Measurements from ENCODE around the gene BRAP. TPM values are rescaled to one million over a fixed set of nuclear protein-coding genes. Genes with fewer than 3 reads are reported as not detected.
"Not testable (repeated sequence)": the region's sequence is repeated elsewhere in the genome, so short reads cannot be mapped to it uniquely, and the experiment has no call there.

Gene BRAP
- total RNA-seq, 2 donors from 2014 or later = 18.1 to 24.3 TPM

DNA sequence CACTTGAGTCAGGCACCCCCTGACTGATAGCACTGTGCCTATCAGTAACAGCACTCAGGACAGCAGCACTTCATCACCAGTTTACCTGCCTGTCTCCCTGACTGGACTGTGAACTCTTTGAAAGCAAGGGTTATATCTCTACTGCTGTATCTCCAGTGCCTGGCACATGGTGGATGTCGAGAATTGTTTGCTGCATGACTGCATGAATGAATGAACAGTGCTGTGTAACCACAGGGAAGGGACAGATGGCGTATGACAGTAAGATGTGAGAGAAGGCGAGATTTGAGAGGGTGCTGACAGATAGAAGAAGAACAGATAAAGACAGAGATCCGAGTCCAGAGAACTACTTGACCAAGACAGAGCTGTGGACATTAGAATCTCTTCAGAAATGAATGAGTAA is 29.7 kb downstream of the BRAP start:
- Mint-ChIP-seq H3K4me3 (no peak overlapping the region), H3K27me3 (no peaks in the 10 kb centered on the region), H3K36me3 (ENCODE audit: low read depth) (peaks cover 11% of the 10 kb centered on the region), H3K27ac (peak overlapping the region; percentile 92), H3K4me1 (peaks cover 5% of the 10 kb centered on the region)
- ATAC-seq (no peak), DNase-seq (no peak)
- H3K9me3 ChIP-seq (ENCODE audit: control insufficient read depth, low read length, poor library complexity, severe bottlenecking) = no peaks in the 10 kb centered on the region

DNA sequence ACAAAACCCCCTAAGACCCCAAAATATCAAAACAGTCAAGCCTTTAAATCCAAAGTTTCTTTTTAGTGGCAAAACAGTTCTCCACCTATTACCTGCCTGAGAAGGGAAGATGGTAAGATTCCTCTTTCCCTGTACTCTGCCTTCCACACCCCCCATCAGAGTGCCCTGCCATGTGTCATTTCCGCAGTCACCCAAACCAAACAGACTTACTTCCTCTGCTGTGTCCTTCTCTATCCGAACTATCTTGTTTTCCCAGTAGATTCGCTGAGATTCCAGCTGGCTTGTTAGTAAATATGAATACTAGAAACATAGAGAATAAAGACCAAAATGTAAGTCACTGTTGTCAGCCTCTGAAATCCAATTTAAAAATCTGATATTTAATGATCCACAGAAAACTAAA is 30.4 kb downstream of the BRAP start:
- peak overlapping the region; percentile 92 for H3K27ac Mint-ChIP-seq
- no peak for DNase-seq
- H3K36me3 Mint-ChIP-seq (ENCODE audit: low read depth) = peaks cover 11% of the 10 kb centered on the region
- H3K4me1 Mint-ChIP-seq = peaks cover 5% of the 10 kb centered on the region
- H3K4me3 Mint-ChIP-seq = no peak overlapping the region
- ATAC-seq = no peak
- H3K9me3 ChIP-seq (ENCODE audit: control insufficient read depth, low read length, poor library complexity, severe bottlenecking) = no peaks in the 10 kb centered on the region
- no peaks in the 10 kb centered on the region for H3K27me3 Mint-ChIP-seq

DNA sequence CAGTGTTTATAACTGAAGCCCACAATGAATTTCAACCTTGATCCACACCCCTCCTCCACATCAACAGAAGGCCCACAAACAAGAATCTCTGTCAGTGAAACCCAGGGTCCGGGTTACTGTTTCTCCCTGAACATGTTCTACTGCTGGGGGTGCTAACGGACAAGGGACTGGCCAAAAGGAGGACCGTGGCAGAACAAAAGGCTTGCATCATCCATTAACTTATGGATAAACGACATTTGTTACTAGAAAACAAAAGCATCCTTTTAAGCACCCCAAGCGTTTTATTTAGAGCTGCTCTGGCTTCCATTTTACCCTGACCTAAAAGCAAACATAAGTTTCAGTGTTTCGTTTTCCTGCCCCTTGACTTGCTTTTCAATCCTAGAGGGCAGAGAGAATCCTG is 32.2 kb downstream of the BRAP start:
- no peak for DNase-seq
- no peak overlapping the region for H3K27ac Mint-ChIP-seq
- no peaks in the 10 kb centered on the region for H3K9me3 ChIP-seq (ENCODE audit: control insufficient read depth, low read length, poor library complexity, severe bottlenecking)
- H3K27me3 Mint-ChIP-seq = no peaks in the 10 kb centered on the region
- no peak overlapping the region for H3K4me3 Mint-ChIP-seq
- peaks cover 7% of the 10 kb centered on the region for H3K36me3 Mint-ChIP-seq (ENCODE audit: low read depth)
- ATAC-seq = no peak
- peaks cover 5% of the 10 kb centered on the region for H3K4me1 Mint-ChIP-seq

DNA sequence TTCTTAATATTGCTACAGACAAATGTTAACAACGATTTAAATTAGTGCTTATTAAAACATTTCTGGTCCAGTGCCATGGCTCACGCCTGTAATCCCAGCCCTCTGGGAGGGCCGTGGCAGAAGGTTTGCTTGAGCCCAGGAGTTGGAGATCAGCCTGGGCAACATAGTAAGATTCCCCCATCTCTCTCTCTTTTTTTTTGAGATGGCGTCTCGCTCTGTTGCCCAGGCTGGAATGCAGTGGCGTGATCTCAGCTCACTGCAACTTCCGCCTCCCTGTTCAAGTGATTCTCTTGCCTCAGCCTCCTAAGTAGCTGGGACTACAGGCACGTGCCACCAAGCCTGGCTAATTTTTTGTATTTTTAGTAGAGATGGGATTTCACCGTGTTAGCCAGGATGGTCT is 33.2 kb downstream of the BRAP start:
- H3K9me3 ChIP-seq (ENCODE audit: control insufficient read depth, low read length, poor library complexity, severe bottlenecking); H3K27me3 Mint-ChIP-seq; H3K4me1 Mint-ChIP-seq: not testable (repeated sequence)

DNA sequence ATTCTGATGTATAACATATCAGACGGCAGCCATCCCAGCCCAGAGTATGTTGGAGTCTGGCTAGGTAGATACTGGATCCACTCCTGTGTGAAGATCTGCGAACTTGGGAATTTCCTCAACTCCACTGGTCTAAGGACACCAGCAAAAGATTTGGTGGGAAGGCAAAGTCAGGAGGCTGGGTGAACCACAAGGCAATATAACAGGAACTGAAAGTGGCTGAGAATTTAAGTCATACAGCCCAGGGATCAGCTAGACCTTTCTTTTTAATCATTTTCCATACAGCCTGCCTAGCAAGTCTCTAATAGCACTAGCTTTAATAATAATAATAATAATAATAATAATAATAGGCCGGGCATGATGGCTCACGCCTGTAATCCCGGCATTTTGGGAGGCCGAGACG is 34.8 kb downstream of the BRAP start:
- Mint-ChIP-seq H3K27ac (no peak overlapping the region), H3K27me3 (no peaks in the 10 kb centered on the region), H3K36me3 (ENCODE audit: low read depth) (peaks cover 4% of the 10 kb centered on the region), H3K4me1 (no peaks in the 10 kb centered on the region), H3K4me3 (no peak overlapping the region)
- H3K9me3 ChIP-seq (ENCODE audit: control insufficient read depth, low read length, poor library complexity, severe bottlenecking) = no peaks in the 10 kb centered on the region
- DNase-seq (no peak), ATAC-seq (no peak)

More for the DNA sequence above, 33.2 kb downstream of the BRAP start:
- H3K36me3 Mint-ChIP-seq (ENCODE audit: low read depth); DNase-seq; H3K4me3 Mint-ChIP-seq; H3K27ac Mint-ChIP-seq; ATAC-seq: not testable (repeated sequence)

DNA sequence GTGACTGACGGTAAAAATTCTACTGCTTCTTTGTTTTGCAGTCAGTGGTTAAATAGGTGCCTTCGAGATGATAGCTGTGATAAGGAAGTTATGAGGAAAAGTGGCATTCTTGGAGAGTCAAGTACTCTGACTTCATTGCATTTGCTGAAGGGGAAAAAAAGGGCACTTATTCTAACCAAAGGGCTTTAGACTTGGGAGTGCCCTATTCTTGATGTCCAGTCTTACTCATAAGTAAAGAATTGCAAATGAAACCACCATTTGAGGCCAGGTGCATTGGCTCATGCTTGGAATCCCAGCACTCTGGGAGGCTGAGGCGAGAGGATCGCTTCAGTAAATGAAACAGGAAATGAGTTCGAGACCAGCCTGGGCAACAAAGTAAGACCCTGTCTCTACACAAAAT is 40.3 kb downstream of the BRAP start:
- peaks cover 2% of the 10 kb centered on the region for H3K36me3 Mint-ChIP-seq (ENCODE audit: low read depth)
- H3K4me1 Mint-ChIP-seq = no peaks in the 10 kb centered on the region
- DNase-seq = no peak

DNA sequence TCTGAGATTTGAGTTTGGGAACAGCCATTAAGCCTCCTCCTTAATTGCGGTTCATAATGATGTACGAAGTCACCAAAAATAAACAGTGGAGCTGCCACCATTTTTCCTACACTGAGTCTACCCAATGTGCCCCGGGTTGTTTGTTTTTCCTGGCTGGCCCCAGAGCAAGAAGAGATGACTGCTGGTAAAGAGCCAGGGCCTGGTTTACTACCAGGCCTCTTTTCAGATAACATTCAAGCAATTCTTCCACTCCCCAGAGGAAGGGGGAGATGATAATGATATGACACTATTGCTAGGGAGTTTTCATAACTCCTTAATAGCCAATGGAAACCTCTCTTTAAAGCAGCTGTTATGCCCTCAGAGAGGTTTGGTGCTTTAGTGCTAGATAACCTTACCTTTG is 42.3 kb downstream of the BRAP start:
- H3K4me1 Mint-ChIP-seq = no peaks in the 10 kb centered on the region
- DNase-seq = no peak

More for the DNA sequence above, 40.3 kb downstream of the BRAP start:
- H3K27me3 Mint-ChIP-seq = no peaks in the 10 kb centered on the region
- H3K27ac Mint-ChIP-seq = no peak overlapping the region
- H3K4me3 Mint-ChIP-seq = no peak overlapping the region
- no peaks in the 10 kb centered on the region for H3K9me3 ChIP-seq (ENCODE audit: control insufficient read depth, low read length, poor library complexity, severe bottlenecking)
- ATAC-seq = no peak

DNA sequence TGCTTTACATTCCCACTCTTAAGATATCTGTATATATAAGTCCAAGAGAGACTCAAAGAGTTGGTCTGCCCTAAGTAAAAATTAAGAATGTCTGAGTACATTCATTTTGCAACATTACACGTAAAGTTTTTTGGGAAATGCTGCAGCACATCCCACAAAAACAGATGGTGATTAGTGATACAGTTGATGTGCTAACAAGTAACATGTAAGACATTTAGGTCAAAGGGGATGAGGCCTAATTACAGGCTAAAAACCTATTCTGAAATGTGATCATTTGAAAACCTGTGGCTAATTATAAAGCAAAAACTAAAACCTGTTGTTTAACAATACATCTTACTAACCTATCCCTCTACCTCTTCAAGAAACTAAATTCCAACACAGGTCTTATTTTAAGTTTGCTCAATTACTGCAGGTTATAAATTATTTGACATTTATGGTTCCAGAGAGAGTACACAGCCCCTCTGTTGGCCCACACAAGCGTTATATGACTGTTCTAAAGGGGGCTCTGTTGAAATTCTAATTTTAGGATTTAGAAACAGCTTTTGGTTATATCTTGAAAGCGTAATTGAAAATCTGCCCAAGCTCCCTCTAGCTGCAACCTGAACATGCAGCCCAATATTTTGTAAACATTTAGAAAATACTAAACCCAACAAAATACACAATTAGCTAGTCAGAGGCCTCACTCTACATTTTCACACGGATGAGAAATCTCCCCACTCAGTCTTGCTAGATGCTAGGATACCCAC is 42.9 kb downstream of the BRAP start:
- H3K4me1 Mint-ChIP-seq = no peaks in the 10 kb centered on the region
- no peak overlapping the region for H3K4me3 Mint-ChIP-seq
- H3K27me3 Mint-ChIP-seq = no peaks in the 10 kb centered on the region
- DNase-seq = no peak
- H3K9me3 ChIP-seq (ENCODE audit: control insufficient read depth, low read length, poor library complexity, severe bottlenecking) = no peaks in the 10 kb centered on the region
- peaks cover 2% of the 10 kb centered on the region for H3K36me3 Mint-ChIP-seq (ENCODE audit: low read depth)
- H3K27ac Mint-ChIP-seq = no peak overlapping the region
- ATAC-seq = no peak

More for the DNA sequence above, 42.3 kb downstream of the BRAP start:
- no peak for ATAC-seq
- H3K36me3 Mint-ChIP-seq (ENCODE audit: low read depth) = peaks cover 2% of the 10 kb centered on the region
- no peaks in the 10 kb centered on the region for H3K9me3 ChIP-seq (ENCODE audit: control insufficient read depth, low read length, poor library complexity, severe bottlenecking)
- H3K27ac Mint-ChIP-seq = no peak overlapping the region
- H3K4me3 Mint-ChIP-seq = no peak overlapping the region
- no peaks in the 10 kb centered on the region for H3K27me3 Mint-ChIP-seq

DNA sequence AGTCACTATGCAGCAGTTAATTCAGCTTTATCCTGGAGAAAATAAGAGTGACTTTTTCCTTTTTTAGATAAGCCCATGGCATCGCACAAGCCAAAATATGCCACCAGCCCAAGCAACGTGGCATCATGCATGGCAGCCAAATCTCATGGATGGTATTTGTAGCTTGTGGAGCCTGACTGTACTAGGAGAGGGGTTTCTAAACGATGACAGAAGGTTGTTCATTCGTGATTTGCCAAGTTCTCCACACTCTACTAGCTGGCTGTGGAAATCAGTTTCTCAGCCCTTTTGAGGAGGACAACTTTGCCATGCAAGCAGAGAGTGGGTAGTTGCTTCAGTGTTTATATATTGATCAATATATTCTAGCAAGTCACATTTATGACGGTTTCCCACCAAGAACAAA is 45.2 kb downstream of the BRAP start:
- ATAC-seq = no peak
- Mint-ChIP-seq H3K27ac (no peak overlapping the region), H3K36me3 (ENCODE audit: low read depth) (no peaks in the 10 kb centered on the region), H3K27me3 (no peaks in the 10 kb centered on the region), H3K4me3 (no peak overlapping the region), H3K4me1 (peaks cover 3% of the 10 kb centered on the region)
- DNase-seq = no peak
- H3K9me3 ChIP-seq (ENCODE audit: control insufficient read depth, low read length, poor library complexity, severe bottlenecking) = no peaks in the 10 kb centered on the region

DNA sequence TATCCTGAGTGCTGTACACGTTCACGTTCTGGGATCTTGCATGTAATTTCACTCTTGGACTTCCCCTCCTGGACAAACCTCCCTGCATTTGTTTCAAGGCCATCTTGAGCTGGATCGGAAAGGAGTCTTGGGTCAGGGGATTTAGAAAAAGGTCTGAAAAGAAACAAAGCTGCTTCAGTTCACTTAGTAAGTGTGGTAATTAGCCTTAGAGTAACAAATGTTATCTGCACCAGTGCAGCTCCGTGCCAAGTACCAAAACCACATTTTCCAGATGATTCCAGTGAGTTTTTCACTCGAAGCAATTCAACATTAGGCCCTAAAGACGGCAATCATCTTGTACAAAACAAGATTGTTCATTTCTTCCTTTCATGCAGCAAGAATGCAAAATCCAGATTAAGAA is 47.2 kb downstream of the BRAP start:
- no peak overlapping the region for H3K4me3 Mint-ChIP-seq
- ATAC-seq = no peak
- no peaks in the 10 kb centered on the region for H3K36me3 Mint-ChIP-seq (ENCODE audit: low read depth)
- H3K4me1 Mint-ChIP-seq = peaks cover 3% of the 10 kb centered on the region
- no peaks in the 10 kb centered on the region for H3K9me3 ChIP-seq (ENCODE audit: control insufficient read depth, low read length, poor library complexity, severe bottlenecking)
- no peaks in the 10 kb centered on the region for H3K27me3 Mint-ChIP-seq
- DNase-seq = no peak
- H3K27ac Mint-ChIP-seq = no peak overlapping the region

DNA sequence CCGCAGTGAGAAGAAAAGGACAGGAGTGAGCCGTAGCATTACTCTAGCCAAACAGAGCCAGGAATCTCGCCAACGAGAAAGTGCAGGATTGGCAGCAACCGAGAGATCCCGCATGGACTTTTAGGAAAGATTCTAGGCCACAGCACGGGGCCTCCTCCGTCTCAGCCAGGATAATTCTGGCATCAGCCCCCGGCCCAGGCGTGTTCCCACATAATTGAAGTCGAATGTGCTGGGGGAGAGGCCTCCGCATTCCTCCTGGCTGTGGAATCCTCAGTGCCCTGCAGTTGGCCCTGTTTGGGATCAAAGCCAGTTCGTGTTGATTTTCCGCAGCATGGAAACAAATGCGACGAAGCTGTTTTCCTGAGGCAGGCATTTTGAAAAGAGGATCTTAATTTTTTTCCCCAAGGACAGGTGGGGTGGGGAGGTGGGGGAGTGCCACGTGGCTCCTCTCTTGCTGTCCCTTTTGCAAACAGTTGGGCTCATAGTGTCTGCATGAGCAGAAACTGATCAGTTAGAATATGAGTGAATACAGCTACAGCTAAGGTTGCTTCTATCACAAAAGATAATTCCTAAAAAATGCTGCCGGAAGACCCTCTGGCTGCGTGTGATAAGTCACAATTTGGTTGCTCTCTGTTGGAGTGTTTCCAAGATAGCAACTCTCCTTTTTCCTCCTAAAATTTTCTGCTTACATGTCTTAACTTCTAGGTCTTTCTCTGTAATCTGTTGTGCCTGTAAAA is 49.4 kb downstream of the BRAP start:
- Mint-ChIP-seq H3K4me3 (no peak overlapping the region), H3K4me1 (peaks cover 3% of the 10 kb centered on the region), H3K27ac (no peak overlapping the region), H3K27me3 (no peaks in the 10 kb centered on the region), H3K36me3 (ENCODE audit: low read depth) (no peaks in the 10 kb centered on the region)
- DNase-seq (no peak), ATAC-seq (no peak)
- H3K9me3 ChIP-seq (ENCODE audit: control insufficient read depth, low read length, poor library complexity, severe bottlenecking) = no peaks in the 10 kb centered on the region

DNA sequence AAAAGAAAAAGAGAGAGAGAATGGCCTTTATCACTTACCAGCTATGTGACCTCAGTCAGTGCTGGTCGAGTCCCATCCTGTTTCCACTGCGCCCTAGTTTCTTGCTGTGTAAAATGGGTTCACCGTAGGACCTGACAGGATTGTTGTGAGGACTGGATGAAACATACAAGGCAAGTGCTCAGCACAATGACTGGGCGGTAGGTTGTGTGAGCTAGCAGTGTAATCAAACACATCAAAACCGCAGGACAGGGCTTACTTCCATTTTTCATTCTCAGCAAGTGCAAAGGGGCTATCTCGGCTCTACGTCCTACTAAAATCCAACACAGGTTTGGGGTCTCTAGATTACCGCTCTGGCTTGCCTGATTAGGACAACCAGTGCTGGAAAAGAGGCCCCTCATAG is 50.2 kb downstream of the BRAP start:
- Mint-ChIP-seq H3K4me3 (no peak overlapping the region), H3K36me3 (ENCODE audit: low read depth) (no peaks in the 10 kb centered on the region), H3K27me3 (no peaks in the 10 kb centered on the region), H3K4me1 (peaks cover 3% of the 10 kb centered on the region), H3K27ac (no peak overlapping the region)
- DNase-seq (no peak), ATAC-seq (no peak)
- H3K9me3 ChIP-seq (ENCODE audit: control insufficient read depth, low read length, poor library complexity, severe bottlenecking) = no peaks in the 10 kb centered on the region

DNA sequence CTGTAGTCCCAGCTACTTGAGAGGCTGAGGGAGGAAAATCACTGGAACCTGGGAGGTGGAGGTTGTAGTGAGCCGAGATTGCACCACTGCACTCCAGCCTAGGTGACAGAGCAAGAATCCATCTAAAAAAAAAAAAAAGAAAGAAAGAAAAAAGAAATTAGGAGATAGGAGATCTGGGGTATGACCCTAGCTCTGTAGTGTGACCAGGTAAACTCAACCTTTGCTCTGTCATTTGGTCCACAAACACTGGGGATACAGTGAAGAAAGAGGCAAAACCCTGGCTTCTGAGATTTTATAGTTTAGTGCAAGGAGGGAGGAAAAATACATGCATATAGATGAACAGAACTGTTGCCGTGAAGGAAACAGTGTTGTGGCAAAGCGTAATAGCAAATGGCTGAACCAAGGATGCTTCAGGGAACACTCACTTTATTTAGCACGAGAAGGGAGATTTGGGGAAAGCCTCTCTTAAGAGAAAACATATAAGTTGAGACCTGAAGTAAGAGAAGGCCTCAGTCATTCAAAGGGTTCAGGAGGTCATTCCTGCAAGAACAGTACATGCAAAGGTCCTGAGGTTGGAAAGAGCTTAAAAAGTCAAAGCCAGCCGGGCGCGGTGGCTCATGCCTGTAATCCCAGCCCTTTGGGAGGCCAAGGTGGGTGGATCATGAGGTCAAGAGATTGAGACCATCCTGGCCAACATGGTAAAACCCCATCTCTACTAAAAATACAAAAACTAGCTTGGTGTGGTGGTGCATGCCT is 57.1 kb downstream of the BRAP start:
- no peak for ATAC-seq
- peaks cover 7% of the 10 kb centered on the region for H3K27me3 Mint-ChIP-seq

More for the DNA sequence above, 57.1 kb downstream of the BRAP start:
- H3K9me3 ChIP-seq (ENCODE audit: control insufficient read depth, low read length, poor library complexity, severe bottlenecking) = no peaks in the 10 kb centered on the region
- Mint-ChIP-seq H3K36me3 (ENCODE audit: low read depth) (no peaks in the 10 kb centered on the region), H3K4me1 (no peaks in the 10 kb centered on the region), H3K4me3 (no peak overlapping the region), H3K27ac (no peak overlapping the region)
- no peak for DNase-seq
